ENCODE results near the gene POLD2. TPM values are rescaled to one million over a fixed set of nuclear protein-coding genes. Genes with fewer than 3 reads are reported as not detected.

POLD2 gene
- total RNA-seq, 2 experiments from 2014 or later: 45.2 to 48.3 TPM

- Histone ChIP-seq H3K9me3 (ENCODE audit: control insufficient read depth in 1 of 2, insufficient read depth in 1 of 2, low read length in 2 of 2) (peaks cover 0 to 3% of the 10 kb centered on the region in 2 experiments), H3K36me3 (ENCODE audit: insufficient read depth, low read length) (no peaks in the 10 kb centered on the region), H3K4me1 (ENCODE audit: insufficient read depth, low read length) (peaks cover 17% of the 10 kb centered on the region), H3K4me3 (ENCODE audit: low read length) (no peak overlapping the region), H3K27ac (ENCODE audit: low read depth in 1 of 2, low read length in 2 of 2) (no peak overlapping the region), H3K27me3 (ENCODE audit: control insufficient read depth in 1 of 2, insufficient read depth in 2 of 2, low read length in 2 of 2) (peaks cover 0 to 6% of the 10 kb centered on the region in 2 experiments)
- CTCF ChIA-PET: no interaction called here
- POLR2A ChIA-PET: no interaction called here
- no peak for TF ChIP-seq CTCF (IDR thresholded peaks at IDR 0.05)
- Mint-ChIP-seq H3K4me1 (ENCODE audit: low read depth) (peaks cover 9% of the 10 kb centered on the region), H3K27me3 (peaks cover 1% of the 10 kb centered on the region), H3K36me3 (ENCODE audit: low read depth) (no peaks in the 10 kb centered on the region), H3K4me3 (no peak overlapping the region), H3K9me3 (no peaks in the 10 kb centered on the region), H3K27ac (no peak overlapping the region)
- intact Hi-C loops (cut with DNase I, micrococcal nuclease): no loop called here
- no peak for ATAC-seq (ENCODE audit: poor library complexity)
- DNase-seq: no peak
These were observed 22.7 kb downstream of the POLD2 start for GRCh38 chr7:44100458-44101302.

- H3K27me3 Mint-ChIP-seq: no peaks in the 10 kb centered on the region
These were observed 23.7 kb downstream of the POLD2 start for GRCh38 chr7:44099669-44100068.

More at GRCh38 chr7:44099669-44100068, 23.7 kb downstream of the POLD2 start:
- DNase-seq: no peak
- Mint-ChIP-seq H3K27ac (no peak overlapping the region), H3K4me3 (no peak overlapping the region), H3K4me1 (ENCODE audit: low read depth) (no peaks in the 10 kb centered on the region), H3K36me3 (ENCODE audit: low read depth) (no peaks in the 10 kb centered on the region), H3K9me3 (no peaks in the 10 kb centered on the region)
- ChIA-PET POLR2A (no interaction called here), CTCF (no interaction called here)
- Histone ChIP-seq H3K4me3 (ENCODE audit: low read length) (no peak overlapping the region), H3K27me3 (ENCODE audit: control insufficient read depth in 1 of 2, insufficient read depth in 2 of 2, low read length in 2 of 2) (peaks cover 0 to 4% of the 10 kb centered on the region in 2 experiments), H3K9me3 (ENCODE audit: control insufficient read depth in 1 of 2, insufficient read depth in 1 of 2, low read length in 2 of 2) (no peaks in the 10 kb centered on the region), H3K27ac (ENCODE audit: low read depth in 1 of 2, low read length in 2 of 2) (no peak overlapping the region), H3K36me3 (ENCODE audit: insufficient read depth, low read length) (no peaks in the 10 kb centered on the region), H3K4me1 (ENCODE audit: insufficient read depth, low read length) (peaks cover 7% of the 10 kb centered on the region)
- TF ChIP-seq CTCF (IDR thresholded peaks at IDR 0.05): no peak
- intact Hi-C loops (cut with DNase I, micrococcal nuclease): no loop called here
- no peak for ATAC-seq (ENCODE audit: poor library complexity)

Measured in CD4-positive, alpha-beta T cell (primary cell).